B cell (primary cell): ENCODE measurements around the gene ANXA10. TPM values are rescaled to one million over a fixed set of nuclear protein-coding genes. Genes with fewer than 3 reads are reported as not detected.

ENCODE experiments used
- ATAC-seq: fragments of 200-7000 bp; cut with Tn5 transposase; one replicate; pipeline ENCODE4 v1.10.0; 2021; ENCODE audit warnings: low read depth, mild to moderate bottlenecking, moderate number of reproducible peaks, moderate library complexity
- CTCF ChIA-PET: fragments of 350-600 bp; sonication (Branson Sonifier 250); formaldehyde crosslinking; loops from one replicate; lab custom pipeline; 2021; ENCODE audit warnings: antibody characterized with exemption, inconsistent platforms; lab: Charles Lee
- POLR2A ChIA-PET: fragments of 350-600 bp; sonication (Branson Sonifier 250); formaldehyde crosslinking; loops from one replicate; lab custom pipeline; 2021; ENCODE audit warnings: antibody characterized with exemption; lab: Charles Lee
- DNase-seq: peaks from one replicate; pipeline ENCODE4 v3.0.0; 2013
- H2AFZ ChIP-seq: 2 replicates; pipeline ENCODE4 v1.6.1; 2012; ENCODE audit warnings: mild to moderate bottlenecking, low read depth, low read length; ENCODE audit not compliant: insufficient read depth, poor library complexity, severe bottlenecking
- H3K27ac ChIP-seq, 2 donors: 1 replicate in 1 of 2; 2 replicates in 1 of 2; pipeline ENCODE4 v1.5.1; 2012 to 2013; ENCODE audit warnings: low read length in 2 of 2, mild to moderate bottlenecking in 2 of 2, moderate library complexity in 1 of 2
- H3K27me3 ChIP-seq, 4 experiments: fragments of 200-600 bp in 1 of 4; sonication (generic) in 1 of 4; replicated peaks in 1 of 4; 1 replicate in 2 of 4; 2 replicates in 2 of 4; pipeline versions ENCODE4 v1.6.1 to v1.7.0; 2013 to 2016; ENCODE audit warnings: low read length in 3 of 4, mild to moderate bottlenecking in 2 of 4, mixed read lengths in 1 of 4, moderate library complexity in 1 of 4; ENCODE audit not compliant: insufficient read depth in 4 of 4, control insufficient read depth in 3 of 4; ENCODE audit errors: control extremely low read depth in 1 of 4
- H3K36me3 ChIP-seq, 2 experiments: replicated peaks in 1 of 2; 1 replicate in 1 of 2; 2 replicates in 1 of 2; pipeline versions ENCODE4 v1.6.1 to v1.7.1; 2013; ENCODE audit warnings: low read length in 1 of 2; ENCODE audit not compliant: insufficient read depth in 2 of 2, control insufficient read depth in 1 of 2; ENCODE audit errors: control extremely low read depth in 1 of 2, extremely low read depth in 1 of 2
- H3K4me1 ChIP-seq, 2 donors: fragments of 200-600 bp in 1 of 2; sonication (generic) in 1 of 2; 1 replicate in 1 of 2; 2 replicates in 1 of 2; pipeline versions ENCODE4 v1.5.1 to v1.6.1; 2013 to 2017; ENCODE audit warnings: low read length in 2 of 2; ENCODE audit not compliant: control insufficient read depth in 2 of 2, insufficient read depth in 2 of 2
- H3K4me2 ChIP-seq: replicated peaks from 2 replicates; pipeline ENCODE3; 2012; ENCODE audit warnings: mild to moderate bottlenecking, low read depth, low read length; ENCODE audit not compliant: poor library complexity, severe bottlenecking
- H3K4me3 ChIP-seq, 5 experiments: fragments of 200-600 bp in 1 of 5; sonication (generic) in 1 of 5; 1 replicate in 3 of 5; 2 replicates in 2 of 5; pipeline versions ENCODE4 v1.5.1 to v1.7.0; 2011 to 2016; ENCODE audit warnings: low read length in 4 of 5, mild to moderate bottlenecking in 4 of 5, low read depth in 2 of 5, control low read depth in 1 of 5, moderate library complexity in 1 of 5; ENCODE audit not compliant: insufficient read depth in 1 of 5; ENCODE audit errors: control extremely low read depth in 1 of 5, extremely low read depth in 1 of 5
- H3K79me2 ChIP-seq: fragments of 200-600 bp; sonication (generic); one replicate; pipeline ENCODE4 v1.6.0; 2016; ENCODE audit warnings: low read length; ENCODE audit not compliant: control insufficient read depth, insufficient read depth
- H3K9ac ChIP-seq: fragments of 200-600 bp; sonication (generic); 2 replicates; pipeline ENCODE4 v1.6.1; 2017; ENCODE audit warnings: mild to moderate bottlenecking, low read length, moderate library complexity
- H3K9me3 ChIP-seq, 3 donors: one replicate each; pipeline versions ENCODE4 v1.6.1 to v1.7.1; 2013; ENCODE audit warnings: low read length in 2 of 3; ENCODE audit not compliant: control insufficient read depth in 2 of 3, insufficient read depth in 1 of 3; ENCODE audit errors: control extremely low read depth in 1 of 3
- H4K20me1 ChIP-seq: 2 replicates; pipeline ENCODE4 v1.6.0; 2012; ENCODE audit warnings: mild to moderate bottlenecking, low read length; ENCODE audit not compliant: insufficient read depth, control insufficient read depth, poor library complexity, severe bottlenecking
- H3K27ac Mint-ChIP-seq: one replicate; pipeline ENCODE4 v1.8.0; 2021; ENCODE audit warnings: mixed read lengths
- H3K27me3 Mint-ChIP-seq: one replicate; pipeline ENCODE4 v1.8.0; 2021; ENCODE audit warnings: mixed read lengths
- H3K4me1 Mint-ChIP-seq: one replicate; pipeline ENCODE4 v1.8.0; 2021; ENCODE audit warnings: mixed read lengths
- H3K4me3 Mint-ChIP-seq: one replicate; pipeline ENCODE4 v1.8.0; 2021; ENCODE audit warnings: mixed read lengths
- H3K9me3 Mint-ChIP-seq: one replicate; pipeline ENCODE4 v1.8.0; 2022; ENCODE audit warnings: mixed read lengths; ENCODE audit not compliant: insufficient read depth
- EZH2 ChIP-seq: IDR thresholded peaks from 2 replicates; pipeline ENCODE4 v1.6.1; 2012; ENCODE audit warnings: borderline replicate concordance, low read depth, mild to moderate bottlenecking, moderate library complexity, low read length; ENCODE audit not compliant: insufficient read depth, poor library complexity, severe bottlenecking
- WGBS: methylation state at CpG from one replicate; pipeline ENCODE4 v1.1.5; 2013; ENCODE audit warnings: missing lambda C conversion rate; ENCODE audit not compliant: insufficient coverage; 5-methylcytosine and 5-hydroxymethylcytosine counted together
- intact Hi-C: fragments of 100-400 bp; cut with micrococcal nuclease; formaldehyde crosslinking; loops from one replicate; pipeline ENCODE4 v1.10.0; 2022
- polyA plus RNA-seq: library from polyadenylated mRNA; depleted of rRNA; stranded (reverse); fragments of >200 nt; gene quantifications from 2 replicates; pipeline ENCODE4 v1.2.3, GENCODE V29; 2012
- total RNA-seq, 2 donors: library from RNA; stranded (reverse); fragments of 120-200 nt in 1 of 2; gene quantifications; 1 replicate in 1 of 2; 2 replicates in 1 of 2; pipeline versions ENCODE4 v1.2.3 to v1.2.4, GENCODE V29; 2013 to 2022
- TF ChIP-seq, protein P1 (sequence below): fragments of 200-600 bp; IDR thresholded peaks from one replicate; pipeline ENCODE4 v1.8.0; 2022; ENCODE audit warnings: antibody characterized with exemption, mild to moderate bottlenecking

ANXA10 gene
- total and polyA plus RNA-seq, 2 donors (not counting 1 experiment from before 2014, with no cell fraction given): not detected

GRCh38 chr4:168218645-168219044 is 126.3 kb downstream of the ANXA10 start:
- H2AFZ ChIP-seq: no peak overlapping the region
- intact Hi-C loops: no loop called here
- ChIA-PET CTCF (no interaction called here), POLR2A (no interaction called here)
- H3K4me3 ChIP-seq: no peak overlapping the region
- no peak overlapping the region for H3K9ac ChIP-seq
- TF ChIP-seq, protein P1, sequence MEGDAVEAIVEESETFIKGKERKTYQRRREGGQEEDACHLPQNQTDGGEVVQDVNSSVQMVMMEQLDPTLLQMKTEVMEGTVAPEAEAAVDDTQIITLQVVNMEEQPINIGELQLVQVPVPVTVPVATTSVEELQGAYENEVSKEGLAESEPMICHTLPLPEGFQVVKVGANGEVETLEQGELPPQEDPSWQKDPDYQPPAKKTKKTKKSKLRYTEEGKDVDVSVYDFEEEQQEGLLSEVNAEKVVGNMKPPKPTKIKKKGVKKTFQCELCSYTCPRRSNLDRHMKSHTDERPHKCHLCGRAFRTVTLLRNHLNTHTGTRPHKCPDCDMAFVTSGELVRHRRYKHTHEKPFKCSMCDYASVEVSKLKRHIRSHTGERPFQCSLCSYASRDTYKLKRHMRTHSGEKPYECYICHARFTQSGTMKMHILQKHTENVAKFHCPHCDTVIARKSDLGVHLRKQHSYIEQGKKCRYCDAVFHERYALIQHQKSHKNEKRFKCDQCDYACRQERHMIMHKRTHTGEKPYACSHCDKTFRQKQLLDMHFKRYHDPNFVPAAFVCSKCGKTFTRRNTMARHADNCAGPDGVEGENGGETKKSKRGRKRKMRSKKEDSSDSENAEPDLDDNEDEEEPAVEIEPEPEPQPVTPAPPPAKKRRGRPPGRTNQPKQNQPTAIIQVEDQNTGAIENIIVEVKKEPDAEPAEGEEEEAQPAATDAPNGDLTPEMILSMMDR: no peak
- no peak for TF ChIP-seq EZH2
- WGBS: no CpG with 5 or more reads among the region's 1 CpG
- H3K9me3 Mint-ChIP-seq: peaks cover 7% of the 10 kb centered on the region
- H3K4me2 ChIP-seq: no peak overlapping the region
- peaks cover 13 to 26% of the 10 kb centered on the region in 2 experiments for H3K36me3 ChIP-seq
- ATAC-seq (no peak), DNase-seq (no peak)
- H3K4me1 ChIP-seq: no peaks in the 10 kb centered on the region
- no peaks in the 10 kb centered on the region for H3K27me3 Mint-ChIP-seq
- H3K4me3 Mint-ChIP-seq: no peak overlapping the region
- no peaks in the 10 kb centered on the region for H3K4me1 Mint-ChIP-seq
- no peaks in the 10 kb centered on the region for H3K27me3 ChIP-seq
- H3K9me3 ChIP-seq: no peaks in the 10 kb centered on the region
- no peak overlapping the region for H3K27ac Mint-ChIP-seq
- no peak overlapping the region for H3K27ac ChIP-seq
- H3K79me2 ChIP-seq: no peaks in the 10 kb centered on the region
- no peaks in the 10 kb centered on the region for H4K20me1 ChIP-seq

DNA sequence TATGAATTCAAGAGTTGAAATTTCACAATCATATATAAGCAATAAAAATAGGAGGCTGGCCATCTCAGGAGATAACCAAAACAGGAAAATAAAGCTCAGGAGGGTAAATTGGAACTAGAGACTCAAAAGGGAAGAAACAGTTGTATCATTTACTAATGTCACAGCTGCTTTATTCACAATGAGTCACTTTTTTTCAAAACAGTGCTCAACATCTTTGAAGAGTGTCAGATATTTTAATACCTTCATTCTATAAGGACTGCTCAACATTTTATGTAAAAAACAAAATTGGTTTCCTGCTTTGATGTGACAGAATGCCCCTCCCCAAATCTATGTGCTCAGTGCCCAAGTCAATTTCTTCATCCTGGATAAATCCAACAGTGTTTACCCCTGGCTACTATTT is 128.6 kb downstream of the ANXA10 start:
- CTCF ChIA-PET: no interaction called here
- peaks cover 15 to 34% of the 10 kb centered on the region in 2 experiments for H3K36me3 ChIP-seq

More for the DNA sequence above, 128.6 kb downstream of the ANXA10 start:
- Mint-ChIP-seq H3K4me3 (no peak overlapping the region), H3K4me1 (no peaks in the 10 kb centered on the region), H3K27me3 (no peaks in the 10 kb centered on the region), H3K27ac (no peak overlapping the region), H3K9me3 (no peaks in the 10 kb centered on the region)
- ATAC-seq (no peak), DNase-seq (no peak)
- Histone ChIP-seq H3K9ac (no peak overlapping the region), H3K27ac (no peak overlapping the region), H3K4me2 (no peak overlapping the region), H3K4me3 (no peak overlapping the region), H3K27me3 (no peaks in the 10 kb centered on the region), H2AFZ (no peak overlapping the region), H4K20me1 (no peaks in the 10 kb centered on the region), H3K4me1 (no peaks in the 10 kb centered on the region), H3K9me3 (no peaks in the 10 kb centered on the region), H3K79me2 (no peaks in the 10 kb centered on the region)
- TF ChIP-seq EZH2: no peak
- TF ChIP-seq, protein P1: no peak
- POLR2A ChIA-PET: no interaction called here
- intact Hi-C loops: no loop called here
